COLO829 (cell line): ENCODE measurements around the gene PRDM2.
"Not testable (repeated sequence)": the region's sequence is repeated elsewhere in the genome, so short reads cannot be mapped to it uniquely, and the experiment has no call there.

Source experiments
- DNase-seq: peaks from one replicate; pipeline ENCODE4 v3.0.0; 2012; ENCODE audit warnings: low spot score

The PRDM2 gene, protein sequence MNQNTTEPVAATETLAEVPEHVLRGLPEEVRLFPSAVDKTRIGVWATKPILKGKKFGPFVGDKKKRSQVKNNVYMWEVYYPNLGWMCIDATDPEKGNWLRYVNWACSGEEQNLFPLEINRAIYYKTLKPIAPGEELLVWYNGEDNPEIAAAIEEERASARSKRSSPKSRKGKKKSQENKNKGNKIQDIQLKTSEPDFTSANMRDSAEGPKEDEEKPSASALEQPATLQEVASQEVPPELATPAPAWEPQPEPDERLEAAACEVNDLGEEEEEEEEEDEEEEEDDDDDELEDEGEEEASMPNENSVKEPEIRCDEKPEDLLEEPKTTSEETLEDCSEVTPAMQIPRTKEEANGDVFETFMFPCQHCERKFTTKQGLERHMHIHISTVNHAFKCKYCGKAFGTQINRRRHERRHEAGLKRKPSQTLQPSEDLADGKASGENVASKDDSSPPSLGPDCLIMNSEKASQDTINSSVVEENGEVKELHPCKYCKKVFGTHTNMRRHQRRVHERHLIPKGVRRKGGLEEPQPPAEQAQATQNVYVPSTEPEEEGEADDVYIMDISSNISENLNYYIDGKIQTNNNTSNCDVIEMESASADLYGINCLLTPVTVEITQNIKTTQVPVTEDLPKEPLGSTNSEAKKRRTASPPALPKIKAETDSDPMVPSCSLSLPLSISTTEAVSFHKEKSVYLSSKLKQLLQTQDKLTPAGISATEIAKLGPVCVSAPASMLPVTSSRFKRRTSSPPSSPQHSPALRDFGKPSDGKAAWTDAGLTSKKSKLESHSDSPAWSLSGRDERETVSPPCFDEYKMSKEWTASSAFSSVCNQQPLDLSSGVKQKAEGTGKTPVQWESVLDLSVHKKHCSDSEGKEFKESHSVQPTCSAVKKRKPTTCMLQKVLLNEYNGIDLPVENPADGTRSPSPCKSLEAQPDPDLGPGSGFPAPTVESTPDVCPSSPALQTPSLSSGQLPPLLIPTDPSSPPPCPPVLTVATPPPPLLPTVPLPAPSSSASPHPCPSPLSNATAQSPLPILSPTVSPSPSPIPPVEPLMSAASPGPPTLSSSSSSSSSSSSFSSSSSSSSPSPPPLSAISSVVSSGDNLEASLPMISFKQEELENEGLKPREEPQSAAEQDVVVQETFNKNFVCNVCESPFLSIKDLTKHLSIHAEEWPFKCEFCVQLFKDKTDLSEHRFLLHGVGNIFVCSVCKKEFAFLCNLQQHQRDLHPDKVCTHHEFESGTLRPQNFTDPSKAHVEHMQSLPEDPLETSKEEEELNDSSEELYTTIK (N-terminal part only)

DNA sequence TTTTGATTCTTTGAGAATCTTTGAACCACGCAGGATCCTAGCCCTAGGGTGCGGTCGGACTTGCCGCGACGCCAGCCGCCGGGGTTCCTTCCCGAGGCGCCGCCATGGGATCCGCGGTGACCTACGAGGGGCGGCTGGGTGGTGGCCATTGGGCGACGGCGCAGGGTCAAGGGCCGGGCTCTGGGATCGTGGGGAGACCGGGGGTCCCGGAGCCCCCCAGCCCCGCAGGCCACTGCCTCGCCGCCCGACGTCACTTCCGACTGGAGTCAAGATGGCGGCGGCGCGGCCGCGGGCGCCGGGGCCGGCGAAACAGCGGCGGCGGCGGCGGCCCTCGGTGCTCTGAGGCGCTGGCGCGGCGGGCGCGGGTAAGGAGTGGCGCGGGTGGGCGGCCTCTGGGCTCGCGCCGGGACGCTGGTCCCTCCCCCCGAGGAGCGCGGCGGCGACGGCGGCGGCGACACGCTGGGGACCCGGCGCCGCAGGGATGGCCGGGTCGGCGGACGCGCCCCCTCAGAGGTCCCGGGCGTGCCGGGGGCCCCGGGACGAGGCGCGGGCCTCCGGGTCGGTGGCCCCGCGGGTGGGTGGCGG is at the start of gene PRDM2:
TSS of gene PRDM2 (plus strand) at position 253 of the 585 bp plus-strand sequence. CDS start 15,418 bp downstream, outside the sequence.
- DNase-seq, result no peak

DNA sequence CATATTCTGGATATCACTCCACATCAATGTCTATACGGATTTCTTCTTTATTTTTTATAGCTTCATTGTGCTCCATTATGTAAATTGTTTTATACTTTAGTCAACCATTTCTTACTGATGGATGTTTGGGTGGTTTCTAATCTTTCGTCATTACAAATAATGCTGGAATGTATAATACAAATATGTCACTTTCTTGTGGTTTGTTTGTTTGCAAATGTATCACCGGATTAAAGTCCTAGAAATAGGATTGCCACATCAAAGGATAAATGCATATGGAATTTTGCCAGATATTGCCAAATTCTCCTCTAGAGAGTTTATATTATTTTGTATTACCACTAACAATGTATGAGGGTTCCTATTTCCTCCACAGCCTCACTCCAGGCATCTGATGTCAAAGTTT is 48.7 kb upstream of the PRDM2 start:
- DNase-seq, result no peak

DNA sequence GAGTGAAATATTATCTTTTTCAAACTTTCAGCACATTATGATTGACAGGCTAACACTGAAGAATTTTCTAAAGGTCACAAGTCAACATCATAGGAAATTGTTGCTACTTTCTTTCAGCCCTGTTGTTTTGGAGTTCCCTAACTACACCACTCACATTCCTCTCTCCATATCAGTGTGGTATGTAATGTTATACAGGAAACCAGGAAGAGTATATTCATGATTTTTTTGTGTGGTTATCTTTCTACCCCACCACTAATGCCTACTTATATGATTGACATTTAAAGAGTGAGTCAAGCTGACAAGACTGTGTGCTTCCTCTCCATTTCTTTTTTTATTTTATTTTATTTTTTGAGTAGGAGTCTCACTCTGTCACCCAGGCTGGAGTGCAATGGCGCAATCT is 47.8 kb upstream of the PRDM2 start:
- DNase-seq, result no peak

DNA sequence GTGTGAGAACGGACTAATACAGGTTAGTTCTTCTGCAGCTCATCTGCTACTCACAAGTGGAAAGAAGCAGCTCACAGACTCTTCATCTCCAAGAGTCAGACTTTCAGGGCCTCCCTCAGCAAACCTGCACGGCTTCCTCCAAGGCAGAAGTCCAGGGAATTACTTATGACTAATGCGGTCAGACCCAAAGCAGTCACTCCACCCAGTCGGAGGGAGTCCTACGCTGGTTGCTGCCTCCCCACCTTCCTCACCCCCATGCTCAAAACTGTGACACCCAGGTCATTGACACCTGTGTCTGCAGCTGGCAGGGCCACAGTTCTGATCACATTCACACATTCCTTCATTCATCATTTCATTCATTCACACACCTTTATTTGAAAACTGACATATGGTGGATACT is 38.4 kb upstream of the PRDM2 start:
- no peak for DNase-seq

DNA sequence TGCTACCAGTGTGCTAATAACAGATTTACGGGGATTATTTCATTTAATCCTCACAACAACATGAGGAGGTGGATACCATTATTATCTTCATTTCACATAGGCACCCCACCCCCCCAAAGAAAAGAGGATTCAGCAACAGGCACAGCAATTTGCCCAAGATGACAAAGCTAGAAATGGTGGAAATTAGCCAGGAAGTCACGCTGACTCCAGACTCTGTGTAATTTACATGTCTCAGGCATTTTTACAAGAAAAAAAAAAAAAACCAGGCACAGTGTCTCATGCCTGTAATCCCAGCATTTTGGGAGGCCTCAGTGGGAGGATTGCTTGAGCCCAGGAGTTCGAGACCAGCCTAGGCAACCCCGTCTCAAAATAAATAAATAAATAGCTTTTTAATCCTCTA is 37.5 kb upstream of the PRDM2 start:
- peak; percentile 12 for DNase-seq

DNA sequence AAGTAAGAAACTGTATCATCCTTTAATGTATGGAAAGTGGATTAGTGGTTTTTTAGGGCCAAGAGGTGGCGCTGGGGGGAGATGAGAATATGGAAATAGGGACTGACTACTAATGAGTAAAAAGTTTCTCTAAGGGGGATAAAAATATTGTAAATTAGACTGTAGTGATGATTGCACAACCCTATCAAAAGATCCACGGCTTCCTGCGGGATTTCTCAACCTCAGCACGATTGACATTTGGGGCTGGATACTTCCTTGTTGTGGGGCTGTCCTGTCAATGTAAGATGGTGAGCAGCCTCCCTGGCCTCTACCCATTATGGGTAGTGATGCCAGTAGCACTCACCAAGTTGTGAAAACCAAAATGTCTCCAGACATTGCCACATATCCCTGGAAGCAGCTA is 36.0 kb upstream of the PRDM2 start:
- no peak for DNase-seq

DNA sequence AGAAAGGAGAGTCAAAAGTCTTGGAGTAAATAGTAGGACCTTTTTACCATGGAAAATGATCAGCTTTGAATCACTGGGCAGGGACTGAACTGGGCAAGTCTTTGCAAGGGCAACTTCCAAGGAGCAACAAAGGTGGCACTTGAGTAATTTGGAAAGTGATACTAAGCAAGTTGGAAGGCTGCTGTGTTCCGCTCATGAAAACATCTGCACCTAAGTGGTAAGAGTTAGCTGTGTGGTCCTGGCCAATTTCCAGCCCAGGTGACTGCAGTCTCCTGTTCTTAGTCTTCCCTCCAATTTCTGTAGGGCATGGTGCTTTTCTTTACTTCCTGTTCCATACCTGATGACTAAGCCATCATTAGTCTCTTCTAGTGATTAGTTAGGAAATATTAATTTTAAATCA is 35.5 kb upstream of the PRDM2 start:
- DNase-seq, result no peak

DNA sequence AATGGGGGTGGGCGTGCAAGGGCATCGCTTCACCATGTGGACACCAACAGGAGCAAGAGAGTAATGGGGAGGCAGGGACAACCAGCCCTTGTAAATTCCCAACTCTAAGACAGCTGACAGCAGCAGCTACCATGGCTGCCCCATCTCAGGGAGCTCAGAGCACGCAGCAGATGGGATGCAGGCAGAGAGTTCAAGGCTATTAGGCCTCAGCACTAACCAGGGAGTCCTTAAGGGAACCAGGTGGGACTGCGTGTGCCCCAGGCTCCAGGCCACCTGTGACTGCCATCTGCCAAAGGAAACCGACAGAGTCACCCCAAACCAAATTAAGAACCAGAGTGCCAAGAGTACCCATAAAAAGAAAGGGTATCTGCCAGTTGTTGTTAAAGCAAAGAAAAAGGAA is 33.7 kb upstream of the PRDM2 start:
- DNase-seq, result no peak

DNA sequence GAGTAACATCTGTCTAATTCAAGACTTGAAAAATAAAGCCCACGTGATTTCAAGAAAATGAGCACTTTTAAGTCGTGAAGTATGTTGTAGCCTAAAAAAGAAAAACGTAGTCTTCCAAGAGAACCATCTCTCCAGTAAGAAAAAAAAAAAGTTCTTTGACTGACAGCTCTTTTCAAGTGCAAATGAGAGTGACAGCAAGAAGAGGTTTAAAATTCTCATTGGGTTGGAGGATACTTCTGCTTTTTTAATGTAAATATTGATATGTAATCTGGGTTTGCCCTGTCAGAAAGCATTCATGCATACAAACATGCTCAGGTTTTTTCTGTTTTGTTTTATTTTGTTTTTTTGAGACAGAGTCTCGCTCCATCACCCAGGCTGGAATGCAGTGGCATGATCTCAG is 32.3 kb upstream of the PRDM2 start:
- no peak for DNase-seq

DNA sequence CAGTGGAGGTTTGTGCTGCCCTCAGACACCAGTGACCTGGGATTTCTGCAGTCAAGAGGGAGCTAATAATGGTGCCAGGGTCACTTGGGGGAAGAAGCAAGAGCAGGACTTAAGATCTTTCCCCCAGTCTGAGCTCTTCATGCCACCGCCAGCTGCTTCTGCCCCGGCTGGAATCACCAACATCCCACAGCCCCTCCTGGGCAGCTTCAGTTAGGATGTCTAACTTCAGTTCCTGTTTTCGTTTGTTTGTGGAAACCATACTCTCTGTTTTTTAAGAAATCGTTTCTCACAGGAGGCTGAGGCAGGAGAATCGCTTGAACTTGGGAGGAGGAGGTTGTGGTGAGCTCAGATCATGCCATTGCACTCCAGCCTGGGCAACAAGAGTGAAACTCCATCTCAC is 25.6 kb upstream of the PRDM2 start:
- DNase-seq, result no peak

DNA sequence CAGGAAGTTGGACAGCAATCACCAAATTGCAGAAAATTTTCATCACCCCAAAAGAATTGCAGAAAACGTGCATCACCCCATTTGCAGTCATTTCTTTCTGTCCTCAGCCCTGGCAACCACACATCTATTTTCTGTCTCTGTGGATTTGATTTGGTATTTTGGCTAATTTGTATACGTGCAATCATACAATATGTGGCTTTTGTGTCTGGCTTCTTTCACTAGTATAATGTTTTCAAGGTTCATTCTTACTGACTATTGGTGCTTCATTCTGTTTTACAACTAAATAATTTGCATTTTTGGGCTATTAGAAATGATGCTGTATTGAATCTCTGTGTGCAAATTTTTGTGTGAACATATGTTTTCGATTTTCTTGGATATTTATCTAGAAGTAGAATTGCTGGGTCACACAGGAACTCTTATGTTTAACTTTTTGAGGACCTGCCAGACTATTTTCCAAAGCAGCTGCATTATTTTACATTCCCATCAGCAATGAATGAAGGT is 24.8 kb upstream of the PRDM2 start:
- DNase-seq, result no peak

DNA sequence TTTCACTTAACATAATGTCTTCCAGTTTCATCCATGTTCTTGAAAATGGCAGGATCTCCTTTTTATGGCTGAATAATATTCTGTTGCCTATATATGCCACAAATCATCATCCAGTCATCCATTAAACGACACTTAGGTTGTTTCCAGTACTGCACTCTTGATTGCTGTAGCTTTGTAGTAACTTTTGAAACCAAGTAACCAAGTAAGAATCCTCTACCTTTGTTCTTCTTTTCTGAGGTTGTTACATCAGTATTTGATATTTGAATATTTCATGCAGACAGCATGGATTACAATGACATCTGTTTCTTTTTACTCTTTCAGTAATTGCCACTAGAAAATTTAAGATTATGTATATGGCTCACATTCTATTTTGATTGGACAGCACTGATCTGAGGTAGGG is 22.1 kb upstream of the PRDM2 start:
- no peak for DNase-seq

DNA sequence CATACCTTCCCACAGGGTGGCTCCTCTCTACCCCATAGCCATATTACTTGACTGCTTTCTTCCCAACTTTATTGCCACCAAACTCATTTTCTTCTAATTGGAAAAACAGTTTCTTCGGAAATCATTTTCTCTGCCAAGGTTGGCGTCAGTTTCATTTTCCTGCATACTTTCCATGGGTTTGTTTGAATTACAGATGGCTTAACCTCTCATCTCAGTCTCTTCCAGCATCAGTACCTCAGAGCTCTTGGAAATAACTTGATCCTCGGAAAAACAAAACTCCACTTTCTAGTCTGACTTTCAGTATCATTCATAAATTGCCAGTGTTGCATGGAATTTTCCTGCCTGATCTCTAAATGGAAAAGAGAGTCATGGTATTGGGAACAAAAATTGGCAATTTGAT is 20.3 kb upstream of the PRDM2 start:
- DNase-seq, result no peak

DNA sequence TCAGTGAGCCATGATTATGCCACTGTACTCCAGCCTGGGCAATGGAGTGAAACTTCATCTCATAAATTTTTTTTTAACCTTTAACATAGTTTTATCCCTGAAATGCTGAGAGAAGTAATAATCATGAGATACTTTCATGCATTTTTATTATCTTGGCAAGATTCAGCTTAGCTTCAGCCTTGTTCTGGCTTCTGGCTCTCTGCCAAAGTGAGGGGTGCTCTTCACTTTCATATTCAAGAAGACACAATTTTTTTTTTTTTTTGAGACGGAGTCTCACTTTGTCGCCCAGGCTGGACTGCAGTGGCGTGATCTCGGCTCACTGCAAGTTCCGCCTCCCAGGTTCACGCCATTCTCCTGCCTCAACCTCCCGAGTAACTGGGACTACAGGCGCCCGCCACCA is 19.4 kb upstream of the PRDM2 start:
- not testable (repeated sequence) for DNase-seq

DNA sequence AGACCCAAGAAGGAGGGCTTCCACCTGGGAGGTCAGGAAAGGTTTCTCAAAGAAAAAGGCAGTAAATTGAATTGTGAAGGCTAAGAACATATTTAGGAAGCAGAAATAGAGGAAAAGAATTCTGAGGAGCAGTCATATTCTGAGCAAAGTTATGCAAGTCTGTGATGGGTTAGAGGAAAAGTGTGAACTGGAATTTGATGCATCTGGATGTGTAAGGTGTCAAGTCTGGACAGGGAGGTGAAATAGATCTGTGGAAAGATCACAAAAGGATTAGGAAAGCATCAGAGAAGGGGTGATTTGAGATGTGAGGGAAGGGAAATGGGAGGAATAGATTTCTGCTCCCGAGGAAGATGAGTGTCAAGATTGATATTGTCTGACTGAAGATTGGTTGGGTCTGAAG is 18.1 kb upstream of the PRDM2 start:
- DNase-seq, result no peak

DNA sequence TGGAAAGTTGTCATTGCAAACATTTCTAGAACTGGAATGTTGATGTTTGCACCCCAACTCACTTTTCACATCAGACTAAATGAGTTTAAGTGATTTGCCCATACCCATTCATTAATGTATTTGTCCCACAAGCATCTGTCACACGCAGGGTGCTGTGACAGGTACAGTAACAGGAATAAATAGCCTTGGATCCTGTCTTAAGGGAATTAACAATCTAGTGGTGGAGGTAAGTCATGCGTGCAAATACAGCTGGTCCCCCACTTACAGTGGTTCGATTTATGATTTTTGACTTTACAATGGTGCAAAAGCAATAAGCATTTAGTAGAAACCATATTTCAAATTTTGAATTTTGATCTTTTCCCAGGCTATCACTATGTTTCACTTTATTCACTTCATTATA is 17.5 kb upstream of the PRDM2 start:
- no peak for DNase-seq

DNA sequence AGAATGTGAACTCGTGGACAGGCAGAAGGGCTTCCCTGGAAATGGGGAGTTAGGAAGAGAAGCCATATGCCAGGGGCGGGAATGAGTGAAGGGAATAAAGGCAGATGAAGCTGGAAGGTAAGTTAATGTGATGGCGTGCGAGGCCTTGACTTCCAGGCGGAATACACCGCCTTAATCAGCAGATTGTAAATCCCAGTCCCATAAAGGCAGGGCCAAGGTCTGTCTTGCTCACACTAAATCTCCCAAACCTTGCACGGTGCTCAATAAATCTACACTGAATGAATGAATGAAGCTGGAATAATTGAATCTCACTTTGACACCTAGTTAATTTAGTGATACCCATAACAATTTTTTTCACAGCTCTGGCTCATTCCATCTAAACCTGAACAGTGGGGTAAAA is 16.8 kb upstream of the PRDM2 start:
- DNase-seq, result no peak

DNA sequence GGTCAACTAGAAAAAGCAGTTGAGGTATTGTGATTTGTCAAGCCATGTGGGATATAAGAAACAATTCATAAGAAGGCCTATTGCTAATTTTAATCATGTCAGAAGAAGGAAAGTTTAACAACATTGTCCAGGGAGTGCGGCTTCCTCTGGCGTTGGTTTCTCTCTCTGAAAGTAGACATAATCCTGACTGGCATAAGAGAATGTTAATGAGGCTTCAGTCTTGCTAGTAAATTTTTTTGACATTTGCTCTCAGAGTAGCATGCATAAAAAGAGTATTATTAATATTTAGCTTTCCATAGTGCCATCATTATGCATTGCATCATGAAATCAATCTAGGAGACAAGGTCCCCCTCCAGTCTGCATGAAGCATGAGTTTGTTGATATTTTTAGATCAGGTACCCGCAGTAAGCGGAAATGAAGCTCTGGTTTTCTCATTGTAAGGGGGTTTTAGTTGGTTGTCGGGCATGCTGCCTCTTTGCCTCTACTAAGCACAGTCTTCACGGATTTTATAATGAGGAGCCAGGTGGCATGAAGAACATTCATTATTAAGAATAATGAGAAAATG is 12.8 kb upstream of the PRDM2 start:
- DNase-seq, result no peak

DNA sequence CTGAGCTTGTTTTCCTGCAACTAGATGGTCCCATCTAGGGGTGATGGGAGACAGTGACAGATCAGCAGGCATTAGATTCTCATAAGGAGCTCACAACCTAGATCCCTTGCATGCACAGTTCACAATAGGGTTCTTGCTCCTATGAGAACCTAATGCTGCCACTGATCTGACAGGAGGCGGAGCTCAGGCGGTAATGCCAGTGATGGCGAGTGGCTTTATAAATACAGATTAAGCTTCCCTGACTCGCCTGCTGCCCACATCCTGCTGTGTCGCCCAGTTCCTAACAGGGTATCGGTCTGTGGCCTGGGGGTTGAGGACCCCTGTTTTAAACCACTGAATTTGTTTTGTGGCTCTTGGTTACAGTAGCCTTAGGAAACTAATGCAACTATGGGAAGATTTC is 6.9 kb upstream of the PRDM2 start:
- not testable (repeated sequence) for DNase-seq

DNA sequence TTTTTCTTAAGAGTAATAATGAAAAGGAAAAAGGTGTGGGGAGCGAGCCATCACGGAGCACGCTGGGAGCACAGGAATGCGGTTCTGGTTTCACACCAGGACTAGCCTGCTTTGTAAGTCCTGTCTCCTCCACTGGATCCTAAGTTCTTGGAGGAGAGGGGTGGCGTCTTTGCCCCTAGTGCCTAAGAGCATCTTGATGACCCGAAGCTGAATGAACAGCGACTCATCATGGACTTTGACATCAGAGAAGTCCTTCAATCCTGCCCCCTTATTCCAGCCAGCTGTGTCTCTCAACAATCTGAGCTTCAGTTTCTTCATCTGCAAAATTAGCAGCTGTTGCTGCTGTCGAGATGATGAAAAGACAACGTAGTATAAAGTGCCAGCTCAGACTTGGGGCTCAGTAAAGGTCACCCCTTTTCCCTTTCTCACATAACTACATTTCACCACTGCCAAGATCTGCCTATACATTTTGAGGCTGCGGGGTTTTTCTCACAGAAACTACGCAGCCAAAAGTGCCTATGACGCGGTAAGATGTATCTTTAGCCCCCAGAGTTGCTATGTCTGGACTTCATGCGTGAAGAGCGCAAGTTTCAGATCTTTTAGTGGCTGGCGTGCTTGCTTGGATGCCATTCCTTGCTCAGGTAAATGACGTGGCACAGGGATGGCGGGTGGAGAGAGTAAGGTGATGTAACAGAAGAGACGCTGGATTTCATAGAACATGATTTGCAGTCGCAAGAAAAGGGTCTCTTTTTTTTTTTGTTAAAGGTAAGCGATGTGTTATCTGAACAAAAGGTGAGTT is 4.9 kb upstream of the PRDM2 start:
- DNase-seq, result no peak

DNA sequence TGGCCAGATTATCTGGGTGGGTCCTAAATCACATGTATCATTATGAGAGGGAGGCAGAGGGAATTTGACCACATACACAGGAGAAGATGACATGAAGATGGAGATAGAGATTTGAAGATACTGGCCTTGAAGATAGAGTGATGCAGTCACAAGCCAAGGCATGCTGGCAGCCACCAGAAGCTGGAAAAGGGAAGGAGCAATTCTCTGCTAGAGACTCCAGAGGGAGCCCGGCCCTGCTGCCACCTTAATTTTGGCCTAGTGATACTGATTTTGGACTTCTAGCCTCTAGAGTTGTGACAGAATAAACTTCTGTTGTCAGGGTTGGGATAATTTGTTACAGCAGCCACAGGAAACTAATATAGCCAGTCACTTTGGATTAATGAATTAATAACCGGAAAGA is 2.2 kb upstream of the PRDM2 start:
- no peak for DNase-seq
